Psoas muscle (tissue), 8 donors: ENCODE data around the gene CAGE1. TPM values are rescaled to one million over a fixed set of nuclear protein-coding genes. Genes with fewer than 3 reads are reported as not detected.

ENCODE experiments used
- ATAC-seq, 4 donors: fragments of 200-7000 bp; cut with Tn5 transposase; one replicate each; pipeline ENCODE4 v1.9.1; 2020; ENCODE audit warnings: moderate library complexity in 3 of 4, mild to moderate bottlenecking in 2 of 4
- DNase-seq, 2 donors: peaks; one replicate each; pipeline ENCODE4 v3.0.0-alpha.2; 2020
- H3K27ac ChIP-seq: fragments of 200-600 bp; one replicate; pipeline ENCODE4 v1.8.0; 2022
- H3K27me3 ChIP-seq, 3 donors: fragments of 200-600 bp in 1 of 3; one replicate each; pipeline versions ENCODE4 v1.6.1 to v1.8.0; 2013 to 2022; ENCODE audit warnings: low read length in 2 of 3, mild to moderate bottlenecking in 2 of 3, moderate library complexity in 1 of 3; ENCODE audit not compliant: insufficient read depth in 3 of 3
- H3K36me3 ChIP-seq, 2 donors: fragments of 200-600 bp in 1 of 2; one replicate each; pipeline versions ENCODE4 v1.6.1 to v1.8.0; 2013 to 2022; ENCODE audit warnings: low read depth in 1 of 2, mild to moderate bottlenecking in 1 of 2, moderate library complexity in 1 of 2; ENCODE audit not compliant: insufficient read depth in 1 of 2
- H3K4me1 ChIP-seq: fragments of 200-600 bp; one replicate; pipeline ENCODE4 v1.8.0; 2022
- H3K4me3 ChIP-seq: fragments of 200-600 bp; one replicate; pipeline ENCODE4 v1.8.0; 2022; ENCODE audit warnings: mild to moderate bottlenecking
- H3K9me3 ChIP-seq: fragments of 200-600 bp; one replicate; pipeline ENCODE4 v1.8.0; 2022
- CTCF ChIP-seq: fragments of 200-600 bp; IDR thresholded peaks from one replicate; pipeline ENCODE4 v1.8.0; 2022; ENCODE audit warnings: antibody characterized with exemption
- WGBS, 3 donors: extraction: QIAGEN DNeasy Blood & Tissue Kit; methylation state at CpG; one replicate each; pipeline versions ENCODE4 v1.1.6 to v1.1.7; 2013; 5-methylcytosine and 5-hydroxymethylcytosine counted together
- intact Hi-C, 2 donors: fragments of 100-400 bp; cut with DNase I; formaldehyde crosslinking; loops; one replicate each; pipeline versions ENCODE4 v1.11.0 to v1.14.2; 2022
- long read RNA-seq, 2 donors: library from polyadenylated mRNA; unstranded; transcript quantifications; one replicate each; pipeline ENCODE4 v2.0.0, GENCODE V29; 2021
- polyA plus RNA-seq, 3 donors: library from polyadenylated mRNA; stranded (reverse); fragments of 200-250 nt; gene quantifications; one replicate each; pipeline ENCODE4 v1.2.3, GENCODE V29; 2013
- total RNA-seq, 4 donors: library from RNA; stranded (reverse); fragmentation: NEBNext Ultra II Directional in 2 of 4; extraction: Animal tissue kit (Norgen Biotek cat#: 25700) in 2 of 4; gene quantifications; one replicate each; pipeline versions ENCODE4 v1.2.1 to v1.2.4, GENCODE V29; 2021 to 2023
- donor health status: healthy with polysubstance abuse.
- donor health status: DM: no; HTN: no; CAD: no; lungs with moderate emphysema.
- donor health status: Bipolar disorder and iron deficiency.
- donor health status: healthy.
- donor health status: DM: yes; HTN: yes; CAD: no.
- donor health status: DM: no; HTN: no; CAD: no.
- donor health status: DM: no; HTN: no; CAD: no.
- donor health status: DM: yes; HTN: yes; CAD: no.

The CAGE1 gene
- total RNA-seq = not detected
- polyA plus RNA-seq = under 1 TPM in 1 of 3 donors, not detected in 2; 0.08 TPM
- long read RNA-seq, donor 1 = 0 reads
- long read RNA-seq, donor 2 = 0 reads

GRCh38 chr6:7389451-7390225 is at the start of gene CAGE1, which contains the start of gene RIOK1:
TSS of gene CAGE1 (minus strand) at chr6:7389742. CDS start at chr6:7387173, 2,569 bp downstream.
TSS of gene RIOK1 (plus strand) at chr6:7389808. CDS start at chr6:7390003, 195 bp downstream.
- Histone ChIP-seq H3K27me3 (no peaks in the 10 kb centered on the region), H3K36me3 (peaks cover 7 to 17% of the 10 kb centered on the region in 2 donors), H3K9me3 (no peaks in the 10 kb centered on the region), H3K4me1 (peaks cover 22% of the 10 kb centered on the region), H3K27ac (peak within 1 kb of the TSS; percentile 94), H3K4me3 (peak within 1 kb of the TSS; percentile 96)
- WGBS, 3 donors = 0 to 1% (median 0%) methylated on average over 62 of the region's 62 CpGs
- intact Hi-C loops = loop anchor here (2.0 to 10.0 kb wide), 4 partner anchors 77 to 715 kb away; partner anchors contain the start of genes SSR1 (in 2 of the 2) and SNRNP48 (in 1 of the 2)
- peak; percentile 97 to 98 for DNase-seq
- peak; percentile 21 for TF ChIP-seq CTCF
- peak; percentile 99 to 100 (median 100) for ATAC-seq

- Histone ChIP-seq H3K4me1 (no peaks in the 10 kb centered on the region), H3K9me3 (no peaks in the 10 kb centered on the region), H3K36me3 (no peaks in the 10 kb centered on the region), H3K27me3 (peaks cover 0 to 8% (median 0%) of the 10 kb centered on the region in 3 donors), H3K4me3 (no peak overlapping the region), H3K27ac (no peak overlapping the region)
- TF ChIP-seq CTCF = no peak
- WGBS, 3 donors = 78 to 86% (median 79%) methylated on average over 3 of the region's 3 CpGs
- intact Hi-C loops = no loop called here
- no peak for DNase-seq
- ATAC-seq = no peak
Measured at GRCh38 chr6:7439228-7439627, 49.7 kb upstream of the CAGE1 start.

GRCh38 chr6:7438011-7438410 is 48.5 kb upstream of the CAGE1 start:
- TF ChIP-seq CTCF = no peak
- intact Hi-C loops = no loop called here
- ATAC-seq (no peak), DNase-seq (no peak)
- H3K9me3 ChIP-seq = no peaks in the 10 kb centered on the region
- no peak overlapping the region for H3K27ac ChIP-seq
- no peaks in the 10 kb centered on the region for H3K4me1 ChIP-seq
- no peak overlapping the region for H3K4me3 ChIP-seq
- 96 to 100% (median 97%) methylated on average over 3 of the region's 3 CpGs for WGBS, 3 donors
- H3K36me3 ChIP-seq = no peaks in the 10 kb centered on the region
- peaks cover 0 to 6% (median 2%) of the 10 kb centered on the region in 3 donors for H3K27me3 ChIP-seq

- intact Hi-C loops = loop anchor here in 1 of 2 donors (5.0 kb wide), 1 partner anchor 1748 kb away; no protein-coding TSS in a partner anchor
- ATAC-seq (no peak), DNase-seq (no peak)
- WGBS, 3 donors = 72 to 92% (median 80%) methylated on average over 1 of the region's 1 CpG
- Histone ChIP-seq H3K4me1 (no peaks in the 10 kb centered on the region), H3K36me3 (no peaks in the 10 kb centered on the region), H3K27ac (no peak overlapping the region), H3K27me3 (peaks cover 0 to 14% (median 4%) of the 10 kb centered on the region in 3 donors), H3K9me3 (no peaks in the 10 kb centered on the region), H3K4me3 (no peak overlapping the region)
- TF ChIP-seq CTCF = no peak
Measured at GRCh38 chr6:7434672-7435071, 45.1 kb upstream of the CAGE1 start.
